H1 (cell line): ENCODE measurements around the gene RBM6. TPM values are rescaled to one million over a fixed set of nuclear protein-coding genes. Genes with fewer than 3 reads are reported as not detected.

Source experiments
- CTCF ChIA-PET: fragments of 300-600 bp; sonication (Branson Sonifier 250); formaldehyde crosslinking; loops from one replicate; lab custom pipeline; 2021; ENCODE audit not compliant: partially characterized antibody; lab: Charles Lee
- POLR2A ChIA-PET: fragments of 300-600 bp; sonication (Branson Sonifier 250); formaldehyde crosslinking; loops from one replicate; lab custom pipeline; 2021; ENCODE audit warnings: inconsistent platforms; ENCODE audit not compliant: partially characterized antibody; lab: Charles Lee
- DNase-seq, 2 experiments: peaks; one replicate each; pipeline versions ENCODE4 v3.0.0 to v3.0.0-alpha.2; 2010 to 2022; ENCODE audit warnings: low spot score in 2 of 2, low read depth in 1 of 2, mixed read lengths in 1 of 2
- FAIRE-seq: peaks from 2 replicates; lab custom pipeline; 2011; peaks lifted over from hg19 to GRCh38; lab: Jason Lieb, UNC
- H2AFZ ChIP-seq: 2 replicates; pipeline ENCODE4 v1.8.1; 2012; ENCODE audit warnings: low read length, inconsistent platforms
- H2AK5ac ChIP-seq: 2 replicates; pipeline ENCODE4 v1.6.1; 2013; ENCODE audit warnings: low read depth, low read length
- H2BK120ac ChIP-seq: replicated peaks from 2 replicates; pipeline ENCODE3; 2013; ENCODE audit warnings: low read depth, low read length, inconsistent platforms
- H2BK12ac ChIP-seq: 2 replicates; pipeline ENCODE4 v1.6.1; 2013; ENCODE audit warnings: low read depth, low read length
- H2BK15ac ChIP-seq: 2 replicates; pipeline ENCODE4 v1.6.1; 2013; ENCODE audit warnings: low read length
- H2BK20ac ChIP-seq: 2 replicates; pipeline ENCODE4 v1.6.1; 2013; ENCODE audit warnings: low read length
- H2BK5ac ChIP-seq: 2 replicates; pipeline ENCODE4 v1.6.1; 2013; ENCODE audit warnings: low read depth, low read length
- H3K14ac ChIP-seq: 2 replicates; pipeline ENCODE4 v1.6.1; 2013; ENCODE audit warnings: inconsistent platforms; ENCODE audit not compliant: insufficient read length
- H3K18ac ChIP-seq: 2 replicates; pipeline ENCODE4 v1.6.1; 2013; ENCODE audit warnings: low read length; ENCODE audit errors: extremely low read depth
- H3K23ac ChIP-seq: 2 replicates; pipeline ENCODE4 v1.6.1; 2013; ENCODE audit warnings: inconsistent platforms; ENCODE audit not compliant: insufficient read length
- H3K23me2 ChIP-seq: 2 replicates; pipeline ENCODE4 v1.6.1; 2013; ENCODE audit warnings: low read depth, low read length
- H3K27ac ChIP-seq: 2 replicates; pipeline ENCODE4 v1.6.1; 2011; ENCODE audit warnings: low read depth, low read length, inconsistent platforms
- H3K27me3 ChIP-seq, 4 experiments: replicated peaks in 1 of 4; 1 replicate in 1 of 4; 2 replicates in 3 of 4; pipeline versions ENCODE4 v1.6.1 to v1.8.1; 2011 to 2013; ENCODE audit warnings: low read length in 3 of 4, mild to moderate bottlenecking in 3 of 4, inconsistent platforms in 2 of 4, mixed read lengths in 2 of 4, moderate library complexity in 1 of 4; ENCODE audit not compliant: control insufficient read depth in 3 of 4, insufficient read depth in 3 of 4; ENCODE audit errors: extremely low read depth in 1 of 4
- H3K36me3 ChIP-seq, 4 experiments: 2 replicates each; pipeline versions ENCODE4 v1.6.1 to v1.8.1; 2011 to 2013; ENCODE audit warnings: mild to moderate bottlenecking in 4 of 4, low read length in 3 of 4, moderate library complexity in 2 of 4, control low read depth in 1 of 4, inconsistent platforms in 1 of 4; ENCODE audit not compliant: insufficient read depth in 4 of 4, control insufficient read depth in 2 of 4
- H3K4ac ChIP-seq: replicated peaks from 2 replicates; pipeline ENCODE3; 2013; ENCODE audit warnings: low read length, low read depth, mixed read lengths, inconsistent platforms; ENCODE audit not compliant: insufficient read length
- H3K4me1 ChIP-seq, 4 experiments: replicated peaks in 1 of 4; 1 replicate in 1 of 4; 2 replicates in 3 of 4; pipeline versions ENCODE4 v1.6.1 to v1.8.1; 2011 to 2013; ENCODE audit warnings: low read length in 3 of 4, inconsistent platforms in 2 of 4, mixed read lengths in 1 of 4; ENCODE audit not compliant: insufficient read depth in 4 of 4, control insufficient read depth in 3 of 4
- H3K4me2 ChIP-seq, 2 experiments: 2 replicates each; pipeline versions ENCODE4 v1.6.1 to v1.8.1; 2011 to 2013; ENCODE audit warnings: low read depth in 2 of 2, low read length in 2 of 2, control low read depth in 1 of 2, inconsistent platforms in 1 of 2, mild to moderate bottlenecking in 1 of 2; ENCODE audit not compliant: insufficient read depth in 1 of 2
- H3K4me3 ChIP-seq, 4 experiments: fragments of 200-600, 300-600 bp in 1 of 4; sonication (generic), shearing (Covaris generic), sonication (Bioruptor Twin) in 1 of 4; 2 replicates each; pipeline versions ENCODE4 v1.5.1 to v1.8.1; 2011 to 2016; ENCODE audit warnings: low read length in 4 of 4, low read depth in 3 of 4, control low read depth in 2 of 4, inconsistent platforms in 2 of 4, mild to moderate bottlenecking in 2 of 4, mixed read lengths in 1 of 4, moderate library complexity in 1 of 4; ENCODE audit not compliant: insufficient read depth in 2 of 4; ENCODE audit errors: extremely low read depth in 1 of 4
- H3K56ac ChIP-seq: replicated peaks from 2 replicates; pipeline ENCODE3; 2013; ENCODE audit warnings: low read depth, mild to moderate bottlenecking, mixed read lengths, low read length, inconsistent platforms; ENCODE audit not compliant: insufficient read length
- H3K79me1 ChIP-seq: 2 replicates; pipeline ENCODE4 v1.6.1; 2013; ENCODE audit warnings: low read depth, low read length, control low read depth
- H3K79me2 ChIP-seq, 2 experiments: 2 replicates each; pipeline versions ENCODE4 v1.6.1 to v1.8.1; 2012 to 2013; ENCODE audit warnings: low read length in 2 of 2, mild to moderate bottlenecking in 2 of 2, inconsistent platforms in 1 of 2; ENCODE audit not compliant: insufficient read depth in 2 of 2, control insufficient read depth in 1 of 2
- H3K9ac ChIP-seq, 4 experiments: replicated peaks in 1 of 4; 1 replicate in 1 of 4; 2 replicates in 3 of 4; pipeline versions ENCODE4 v1.6.1 to v1.8.1; 2011 to 2013; ENCODE audit warnings: low read depth in 3 of 4, low read length in 3 of 4, control low read depth in 2 of 4, mild to moderate bottlenecking in 2 of 4, moderate library complexity in 2 of 4, inconsistent platforms in 1 of 4; ENCODE audit errors: extremely low read depth in 1 of 4
- H3K9me3 ChIP-seq, 2 experiments: 2 replicates each; pipeline versions ENCODE4 v1.6.1 to v1.8.1; 2012 to 2013; ENCODE audit warnings: mild to moderate bottlenecking in 2 of 2, moderate library complexity in 2 of 2, control low read depth in 1 of 2, inconsistent platforms in 1 of 2, low read depth in 1 of 2, low read length in 1 of 2, mixed read lengths in 1 of 2; ENCODE audit not compliant: insufficient read depth in 2 of 2
- H4K20me1 ChIP-seq, 2 experiments: replicated peaks in 1 of 2; 2 replicates each; pipeline versions ENCODE3 to v1.8.1; 2011 to 2013; ENCODE audit warnings: inconsistent platforms in 2 of 2, low read length in 2 of 2, mild to moderate bottlenecking in 1 of 2; ENCODE audit not compliant: insufficient read depth in 2 of 2, control insufficient read depth in 1 of 2
- H4K5ac ChIP-seq: 2 replicates; pipeline ENCODE4 v1.6.1; 2013; ENCODE audit warnings: low read length, low read depth, mixed read lengths, inconsistent platforms; ENCODE audit not compliant: insufficient read length
- H4K8ac ChIP-seq: 2 replicates; pipeline ENCODE4 v1.8.0; 2013; ENCODE audit warnings: mild to moderate bottlenecking, moderate library complexity, low read length, inconsistent platforms; ENCODE audit not compliant: insufficient read depth; ENCODE audit errors: extremely low read depth
- H4K91ac ChIP-seq: replicated peaks from 2 replicates; pipeline ENCODE3; 2013; ENCODE audit warnings: low read length, mixed read lengths, inconsistent platforms; ENCODE audit not compliant: insufficient read length
- CHD1 ChIP-seq: IDR thresholded peaks from 2 replicates; pipeline ENCODE4 v1.6.1; 2012; ENCODE audit warnings: low read depth, low read length, improper control_type of control experiment
- CHD2 ChIP-seq: IDR thresholded peaks from 2 replicates; pipeline ENCODE4 v1.6.1; 2012; ENCODE audit warnings: low read length, improper control_type of control experiment
- CTCF ChIP-seq, 3 experiments: IDR thresholded peaks; 1 replicate in 2 of 3; 2 replicates in 1 of 3; pipeline versions ENCODE4 v1.5.1 to v1.6.1; 2011; ENCODE audit warnings: low read length in 3 of 3, mild to moderate bottlenecking in 3 of 3, inconsistent platforms in 2 of 3, low read depth in 1 of 3, moderate library complexity in 1 of 3; ENCODE audit not compliant: insufficient read depth in 1 of 3; ENCODE audit errors: control extremely low read depth in 1 of 3
- EZH2 ChIP-seq: fragments of 200-600 bp; sonication (generic); IDR thresholded peaks from 2 replicates; pipeline ENCODE4 v1.7.1; 2012; ENCODE audit warnings: low read depth, mild to moderate bottlenecking, moderate library complexity, low read length, inconsistent platforms; ENCODE audit not compliant: severe bottlenecking
- GABPA ChIP-seq: IDR thresholded peaks from 2 replicates; pipeline ENCODE4 v1.6.1; 2011; ENCODE audit warnings: mild to moderate bottlenecking, low read length, moderate library complexity, borderline replicate concordance; ENCODE audit not compliant: insufficient read depth
- JUND ChIP-seq: IDR thresholded peaks from 2 replicates; pipeline ENCODE4 v1.6.1; 2011; ENCODE audit warnings: mild to moderate bottlenecking, improper control_type of control experiment, low read length
- RXRA ChIP-seq: IDR thresholded peaks from 2 replicates; pipeline ENCODE4 v1.6.1; 2011; ENCODE audit warnings: low read depth, mild to moderate bottlenecking, low read length, moderate library complexity; ENCODE audit not compliant: insufficient read depth
- SIN3A ChIP-seq, 2 experiments: IDR thresholded peaks in 1 of 2; conservative IDR thresholded peaks in 1 of 2; 2 replicates each; pipeline ENCODE4 v1.6.1; 2011 to 2012; ENCODE audit warnings: low read length in 2 of 2, improper control_type of control experiment in 1 of 2, low read depth in 1 of 2, mild to moderate bottlenecking in 1 of 2
- SP1 ChIP-seq: IDR thresholded peaks from 2 replicates; pipeline ENCODE4 v1.6.1; 2011; ENCODE audit warnings: low read depth, low read length
- USF2 ChIP-seq: IDR thresholded peaks from 2 replicates; pipeline ENCODE4 v1.6.1; 2011; ENCODE audit warnings: low read length, improper control_type of control experiment
- WGBS, 2 experiments: shearing (Covaris generic) in 1 of 2; methylation state at CpG; one replicate each; pipeline versions ENCODE4 v1.1.6 to v1.1.7; 2013 to 2015; ENCODE audit warnings: low lambda C conversion rate in 2 of 2, mixed read lengths in 2 of 2, inconsistent platforms in 1 of 2, low coverage in 1 of 2, missing lambda C conversion rate in 1 of 2; ENCODE audit not compliant: insufficient replicate concordance in 2 of 2, insufficient coverage in 1 of 2, insufficient read length in 1 of 2; ENCODE audit errors: extremely low coverage in 1 of 2, missing lambda C conversion rate in 1 of 2; 5-methylcytosine and 5-hydroxymethylcytosine counted together
- polyA plus RNA-seq, 7 experiments: library from polyadenylated mRNA; depleted of rRNA in 3 of 7; stranded (reverse) in 5 of 7; unstranded in 2 of 7; fragments of >200 nt in 5 of 7; fragments of 200-250 nt in 2 of 7; gene quantifications; 1 replicate in 5 of 7; 2 replicates in 1 of 7; 4 replicates in 1 of 7; pipeline versions ENCODE4 v1.2.1 to v1.2.3, GENCODE V29; 2011 to 2013; ENCODE audit warnings: missing spikeins in 2 of 7, mixed read lengths in 2 of 7
- total RNA-seq: library from RNA; stranded (reverse); fragmentation: NEBNext Ultra II Directional; extraction: Animal tissue kit (Norgen Biotek cat#: 25700); gene quantifications from 2 replicates; pipeline ENCODE4 v1.2.1, GENCODE V29; 2021

The RBM6 gene
- total and polyA plus RNA-seq, 2 of the 8 experiments (the other 6 are each of a cell fraction or from before 2014, with no cell fraction given) = 30.6 to 80.1 TPM

- Histone ChIP-seq H3K4me1 (no peaks in the 10 kb centered on the region), H2BK20ac (no peak overlapping the region), H2AK5ac (no peak overlapping the region), H3K14ac (no peak overlapping the region), H3K27me3 (no peaks in the 10 kb centered on the region), H3K9me3 (no peaks in the 10 kb centered on the region), H2BK120ac (no peak overlapping the region), H2BK5ac (no peak overlapping the region), H4K8ac (no peak overlapping the region), H4K20me1 (peaks cover 2 to 3% of the 10 kb centered on the region in 2 experiments), H3K79me2 (no peaks in the 10 kb centered on the region), H3K4me3 (no peak overlapping the region), H3K23me2 (no peaks in the 10 kb centered on the region), H4K5ac (no peak overlapping the region), H2AFZ (no peak overlapping the region), H2BK15ac (no peak overlapping the region), H3K4ac (no peak overlapping the region), H3K4me2 (no peak overlapping the region), H3K27ac (no peak overlapping the region), H3K56ac (no peak overlapping the region), H3K36me3 (peaks cover 22 to 80% (median 68%) of the 10 kb centered on the region in 4 experiments), H4K91ac (no peak overlapping the region), H3K9ac (no peak overlapping the region), H3K79me1 (no peaks in the 10 kb centered on the region), H2BK12ac (no peak overlapping the region), H3K23ac (no peak overlapping the region), H3K18ac (no peak overlapping the region)
- POLR2A ChIA-PET = interaction anchor here (0.6 kb wide), 1 partner anchor 156 kb away, joined by 3 read pairs; no protein-coding TSS in a partner anchor
- DNase-seq (no peak), FAIRE-seq (no peak)
- CTCF ChIA-PET = interaction anchor here (0.5 to 0.8 kb wide), 2 partner anchors 53 to 132 kb away, joined by 3 to 4 read pairs; no protein-coding TSS in a partner anchor
- WGBS, 2 experiments = 84% methylated on average over 2 of the region's 2 CpGs; no CpG with 5 or more reads in 1 of the 2 experiments
- TF ChIP-seq RXRA (no peak), JUND (no peak), GABPA (no peak), CHD2 (no peak), CTCF (IDR thresholded peaks at IDR 0.05; ENCODE audit: control extremely low read depth in 1 of 3, insufficient read depth in 1 of 3, low read depth in 1 of 3, low read length in 3 of 3) (no peak), SIN3A (conservative IDR thresholded peaks at IDR 0.05 in 1 of 2, IDR thresholded peaks at IDR 0.05 in 1 of 2; ENCODE audit: low read depth in 1 of 2, low read length in 2 of 2) (no peak), SP1 (no peak), CHD1 (no peak), USF2 (no peak), EZH2 (no peak)
Observed at GRCh38 chr3:50068134-50068533, 128.2 kb downstream of the RBM6 start.
